Skeletal muscle satellite cell (primary cell): ENCODE measurements around the gene FAM32A.

Source experiments
- H3K27me3 ChIP-seq: 2 replicates; pipeline ENCODE4 v1.7.0; 2013; ENCODE audit warnings: low read length; ENCODE audit not compliant: control insufficient read depth, insufficient read depth
- H3K36me3 ChIP-seq: 2 replicates; pipeline ENCODE4 v1.7.0; 2013; ENCODE audit warnings: mild to moderate bottlenecking, control low read depth, low read length; ENCODE audit not compliant: insufficient read depth
- H3K4me1 ChIP-seq: 2 replicates; pipeline ENCODE4 v1.7.0; 2013; ENCODE audit warnings: low read length; ENCODE audit not compliant: control insufficient read depth, insufficient read depth
- H3K4me2 ChIP-seq: 2 replicates; pipeline ENCODE4 v1.7.0; 2013; ENCODE audit warnings: mild to moderate bottlenecking, low read length
- H3K4me3 ChIP-seq: 2 replicates; pipeline ENCODE4 v1.7.0; 2013; ENCODE audit warnings: low read length
- H3K9ac ChIP-seq: 2 replicates; pipeline ENCODE4 v1.7.0; 2013; ENCODE audit warnings: mild to moderate bottlenecking, low read depth, low read length, moderate library complexity
- H3K9me3 ChIP-seq: replicated peaks from 2 replicates; pipeline ENCODE4 v1.7.0; 2013; ENCODE audit warnings: mild to moderate bottlenecking, control low read depth, low read length

Gene FAM32A

DNA sequence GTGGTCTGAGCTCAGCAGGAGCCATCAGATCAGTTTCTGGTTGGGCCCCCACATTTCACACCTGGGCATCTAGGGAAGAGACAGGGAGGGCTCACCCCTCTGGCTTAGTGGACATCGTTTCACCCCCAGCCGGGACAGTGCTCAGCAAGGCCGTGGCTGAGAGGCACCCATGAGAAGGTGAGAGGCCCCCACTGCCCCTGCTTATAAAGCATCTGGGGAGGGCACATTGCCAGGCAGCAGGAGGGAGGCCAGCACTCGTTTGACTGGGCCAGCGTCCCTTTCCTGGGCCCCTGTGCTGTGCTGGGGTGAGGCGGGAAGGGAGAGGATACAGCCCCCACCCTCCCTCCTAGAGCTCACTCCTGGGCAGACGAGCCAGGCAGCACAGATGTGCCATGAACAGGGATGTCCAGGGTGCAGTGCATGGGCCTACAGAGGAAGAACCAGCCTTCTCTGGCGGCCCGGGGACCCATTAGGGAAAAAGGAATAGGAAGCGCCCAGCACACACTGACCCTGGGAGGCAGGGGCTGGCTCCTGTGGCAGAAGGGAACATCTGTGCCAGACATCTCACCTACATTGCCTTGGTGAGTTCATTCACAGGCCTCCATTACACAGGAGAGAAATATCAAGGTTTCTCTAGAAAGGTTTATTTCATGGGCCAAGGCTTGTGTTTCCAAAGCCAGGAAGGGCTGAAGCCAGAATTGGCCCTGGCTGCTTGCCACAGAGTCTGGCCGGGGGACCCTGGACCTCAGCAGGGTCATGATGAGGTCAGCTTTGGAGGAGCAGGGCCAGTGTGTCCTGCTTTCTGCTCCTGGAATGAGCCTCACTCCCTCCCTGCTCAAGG lies 20.2 kb downstream of the FAM32A start:
- Histone ChIP-seq H3K9ac (no peak overlapping the region), H3K9me3 (no peaks in the 10 kb centered on the region), H3K4me3 (no peak overlapping the region), H3K27me3 (no peaks in the 10 kb centered on the region), H3K4me2 (no peak overlapping the region), H3K36me3 (peaks cover 85% of the 10 kb centered on the region), H3K4me1 (no peaks in the 10 kb centered on the region)

- Histone ChIP-seq H3K9ac (no peak overlapping the region), H3K27me3 (no peaks in the 10 kb centered on the region), H3K4me2 (no peak overlapping the region), H3K9me3 (no peaks in the 10 kb centered on the region), H3K36me3 (peaks cover 87% of the 10 kb centered on the region), H3K4me1 (no peaks in the 10 kb centered on the region), H3K4me3 (no peak overlapping the region)
These were observed 20.9 kb downstream of the FAM32A start for GRCh38 chr19:16206046-16206605.

DNA sequence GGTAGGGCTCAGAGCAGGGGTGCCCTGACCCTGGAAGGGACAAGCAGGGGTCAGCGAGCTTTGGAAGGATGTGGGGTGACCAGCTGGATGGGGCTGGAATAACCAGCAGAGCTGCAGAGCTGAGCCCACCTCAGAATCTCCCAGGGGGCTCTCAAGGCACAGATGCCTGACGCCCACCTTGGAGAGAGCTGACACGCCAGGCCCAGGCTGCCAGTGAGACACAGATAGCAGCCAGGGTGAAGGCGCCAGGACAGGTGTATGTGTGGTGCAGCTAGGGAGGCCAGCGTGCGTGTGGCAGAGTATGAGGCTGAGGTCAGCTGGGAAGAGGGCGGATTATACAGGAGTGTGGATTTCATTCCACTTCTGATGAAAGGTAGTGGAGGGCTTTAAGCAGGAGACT lies 21.4 kb downstream of the FAM32A start:
- peaks cover 88% of the 10 kb centered on the region for H3K36me3 ChIP-seq
- H3K27me3 ChIP-seq = no peaks in the 10 kb centered on the region
- no peaks in the 10 kb centered on the region for H3K4me1 ChIP-seq
- H3K9me3 ChIP-seq = no peaks in the 10 kb centered on the region
- H3K4me2 ChIP-seq = no peak overlapping the region
- no peak overlapping the region for H3K9ac ChIP-seq
- H3K4me3 ChIP-seq = no peak overlapping the region

DNA sequence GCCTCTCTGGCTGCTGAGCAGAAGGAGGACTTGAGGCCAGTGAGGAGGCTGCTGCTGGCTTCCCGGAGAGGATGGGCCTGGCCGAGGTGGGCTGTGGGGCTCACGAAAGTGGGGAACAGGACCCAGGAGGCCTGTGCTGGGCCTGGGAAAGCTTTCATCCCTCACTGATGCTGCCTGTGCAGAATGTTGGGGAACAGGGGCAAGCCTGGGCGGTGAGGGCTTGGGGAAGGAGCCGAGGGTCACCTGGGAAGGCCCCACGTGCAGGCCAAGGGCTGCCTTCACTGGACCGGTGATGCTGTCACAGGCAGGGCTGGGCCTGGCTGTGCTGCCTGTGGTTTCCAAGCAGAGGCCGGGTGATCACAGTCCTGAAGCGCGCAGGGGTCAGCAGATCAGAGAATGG lies 21.9 kb downstream of the FAM32A start:
- peaks cover 88% of the 10 kb centered on the region for H3K36me3 ChIP-seq
- H3K9ac ChIP-seq = no peak overlapping the region
- no peaks in the 10 kb centered on the region for H3K9me3 ChIP-seq
- no peak overlapping the region for H3K4me2 ChIP-seq
- no peaks in the 10 kb centered on the region for H3K27me3 ChIP-seq
- H3K4me3 ChIP-seq = no peak overlapping the region
- H3K4me1 ChIP-seq = no peaks in the 10 kb centered on the region

GRCh38 chr19:16207490-16208025 lies 22.3 kb downstream of the FAM32A start:
- Histone ChIP-seq H3K9me3 (no peaks in the 10 kb centered on the region), H3K27me3 (no peaks in the 10 kb centered on the region), H3K9ac (no peak overlapping the region), H3K4me1 (no peaks in the 10 kb centered on the region), H3K4me3 (no peak overlapping the region), H3K4me2 (no peak overlapping the region), H3K36me3 (peaks cover 88% of the 10 kb centered on the region)

- H3K27me3 ChIP-seq = no peaks in the 10 kb centered on the region
- H3K4me2 ChIP-seq = no peak overlapping the region
- H3K4me3 ChIP-seq = no peak overlapping the region
- H3K4me1 ChIP-seq = no peaks in the 10 kb centered on the region
- H3K36me3 ChIP-seq = peaks cover 82% of the 10 kb centered on the region
- H3K9me3 ChIP-seq = no peaks in the 10 kb centered on the region
- no peak overlapping the region for H3K9ac ChIP-seq
These were observed 23.0 kb downstream of the FAM32A start for GRCh38 chr19:16208064-16208759.

DNA sequence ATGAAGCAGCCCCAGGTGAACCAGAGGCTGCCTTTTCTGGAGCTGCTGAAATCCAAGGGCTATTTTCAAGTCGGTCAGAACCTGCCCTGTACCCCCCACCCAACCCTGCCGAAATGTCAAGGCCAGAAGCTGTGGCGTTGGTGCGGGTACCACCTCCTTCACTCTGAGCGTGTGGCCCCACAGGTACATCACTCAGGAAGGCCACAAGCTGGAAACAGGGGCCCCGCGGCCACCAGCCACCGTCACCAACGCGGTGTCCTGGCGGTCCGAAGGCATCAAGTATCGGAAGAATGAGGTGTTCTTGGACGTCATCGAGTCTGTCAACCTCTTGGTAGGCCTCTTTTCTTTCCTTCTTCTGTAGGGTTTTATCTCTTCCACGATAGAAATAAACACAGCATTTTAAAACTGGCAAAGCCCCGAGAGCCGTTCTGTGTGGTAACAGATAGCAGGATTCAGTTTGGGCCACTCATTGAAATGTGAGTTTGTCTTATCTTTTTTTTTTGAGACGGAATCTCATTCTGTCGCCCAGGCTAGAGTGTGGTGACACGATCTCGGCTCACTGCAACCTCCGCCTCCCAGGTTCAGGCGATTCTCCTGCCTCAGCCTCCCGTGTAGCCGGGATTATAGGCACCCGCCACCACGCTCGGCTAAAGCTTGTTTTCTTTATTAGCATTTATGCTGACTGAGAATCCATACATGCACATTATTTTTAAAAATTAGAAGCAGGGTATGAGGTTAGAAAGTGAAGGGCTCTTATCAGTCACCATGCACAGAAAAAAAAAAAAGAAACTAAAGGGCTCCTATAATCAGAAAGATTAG lies 23.8 kb downstream of the FAM32A start:
- H3K4me3 ChIP-seq = no peak overlapping the region
- no peak overlapping the region for H3K4me2 ChIP-seq
- H3K9ac ChIP-seq = no peak overlapping the region
- no peaks in the 10 kb centered on the region for H3K9me3 ChIP-seq
- peaks cover 75% of the 10 kb centered on the region for H3K36me3 ChIP-seq
- H3K27me3 ChIP-seq = no peaks in the 10 kb centered on the region
- no peaks in the 10 kb centered on the region for H3K4me1 ChIP-seq

DNA sequence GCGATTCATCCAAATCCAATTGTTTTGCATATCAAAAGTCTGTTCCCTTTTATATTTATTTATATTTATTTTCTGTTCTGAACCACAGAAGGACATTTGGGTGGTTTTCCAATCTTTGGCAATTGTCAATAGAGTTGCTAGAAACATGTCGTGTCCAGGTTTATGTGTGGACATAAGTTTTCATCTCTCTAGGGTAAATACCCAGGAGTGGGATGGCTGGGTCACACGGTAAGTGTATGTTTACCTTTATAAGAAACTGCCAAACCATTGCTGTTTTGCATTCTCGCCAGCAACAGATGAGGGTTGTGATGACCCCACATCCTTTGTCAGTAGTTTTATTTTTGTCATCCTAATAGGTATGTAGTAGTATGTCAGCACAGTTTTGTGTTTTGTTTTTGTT lies 25.0 kb downstream of the FAM32A start:
- no peak overlapping the region for H3K4me3 ChIP-seq
- no peaks in the 10 kb centered on the region for H3K27me3 ChIP-seq
- H3K4me1 ChIP-seq = no peaks in the 10 kb centered on the region
- H3K9me3 ChIP-seq = no peaks in the 10 kb centered on the region
- H3K36me3 ChIP-seq = peaks cover 72% of the 10 kb centered on the region
- no peak overlapping the region for H3K9ac ChIP-seq
- no peak overlapping the region for H3K4me2 ChIP-seq

DNA sequence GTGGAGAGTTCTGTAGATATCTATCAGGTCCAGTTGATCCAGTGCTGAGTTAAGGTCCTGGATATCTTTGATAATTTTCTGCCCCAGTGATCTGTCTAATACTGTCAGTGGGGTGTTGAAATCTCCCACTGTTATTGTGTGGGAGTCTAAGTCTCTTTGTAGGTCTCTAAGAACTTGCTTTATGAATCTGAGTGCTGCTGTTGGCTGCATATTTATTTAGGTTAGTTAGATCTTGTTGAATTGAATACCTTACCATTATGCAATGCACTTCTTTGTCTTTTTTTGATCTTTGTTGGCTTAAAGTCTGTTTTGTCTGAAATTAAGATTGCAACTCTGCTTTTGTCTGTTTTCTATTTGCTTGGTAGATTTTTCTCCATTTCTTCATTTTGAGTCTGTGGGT lies 27.9 kb downstream of the FAM32A start:
- no peaks in the 10 kb centered on the region for H3K27me3 ChIP-seq
- no peak overlapping the region for H3K4me3 ChIP-seq
- H3K4me1 ChIP-seq = no peaks in the 10 kb centered on the region
- H3K9ac ChIP-seq = no peak overlapping the region
- no peaks in the 10 kb centered on the region for H3K9me3 ChIP-seq
- no peak overlapping the region for H3K4me2 ChIP-seq
- peaks cover 64% of the 10 kb centered on the region for H3K36me3 ChIP-seq

DNA sequence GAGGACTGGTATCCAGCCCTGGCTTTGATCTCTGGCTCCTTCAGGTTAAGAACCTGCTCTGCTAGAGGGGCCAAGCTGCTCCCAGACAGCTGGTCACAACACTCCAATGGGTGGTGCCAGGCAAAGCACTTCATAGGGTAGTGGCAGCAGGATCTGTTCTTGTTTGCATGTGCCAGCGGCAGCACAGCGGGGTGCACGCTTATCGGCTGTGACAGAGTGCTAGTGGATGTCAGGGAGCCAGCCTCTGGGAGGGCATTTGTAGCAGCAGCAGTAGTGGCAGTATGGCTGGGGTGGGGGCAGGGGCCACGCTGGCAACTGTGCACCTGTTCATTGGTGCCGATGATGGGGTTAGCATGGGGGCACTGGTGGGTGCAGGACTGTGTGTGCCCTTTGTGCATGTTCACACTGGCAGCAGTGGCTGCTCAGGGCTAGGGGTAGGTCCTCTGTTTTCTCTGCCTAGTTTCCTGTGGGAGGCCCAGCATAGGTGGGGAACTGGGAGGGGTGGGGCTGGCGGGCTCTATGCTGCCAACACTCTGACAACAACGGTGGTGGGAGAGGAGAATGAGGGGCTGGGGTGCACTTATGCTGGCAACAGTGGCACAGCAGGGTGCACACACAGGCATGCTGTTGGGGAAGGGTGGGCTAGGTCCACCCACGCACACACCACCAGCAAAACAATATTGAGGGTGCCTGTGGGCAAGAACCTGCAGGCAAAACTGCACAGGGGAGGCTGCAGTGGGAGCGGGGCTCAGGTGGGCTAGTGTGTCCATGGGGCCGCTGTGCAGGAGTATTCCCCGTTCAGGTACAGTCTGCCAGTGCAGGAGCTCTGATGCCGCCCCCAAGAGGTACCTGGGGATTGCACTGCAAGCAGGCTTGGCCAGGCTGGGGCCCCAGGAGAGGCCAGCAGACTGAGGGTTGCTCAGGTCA lies 31.8 kb downstream of the FAM32A start:
- Histone ChIP-seq H3K36me3 (peaks cover 65% of the 10 kb centered on the region), H3K9me3 (peaks cover 23% of the 10 kb centered on the region), H3K4me2 (no peak overlapping the region), H3K27me3 (no peaks in the 10 kb centered on the region), H3K9ac (no peak overlapping the region), H3K4me3 (no peak overlapping the region), H3K4me1 (no peaks in the 10 kb centered on the region)
